ENCODE measurements around the gene ZNF580.

DNA sequence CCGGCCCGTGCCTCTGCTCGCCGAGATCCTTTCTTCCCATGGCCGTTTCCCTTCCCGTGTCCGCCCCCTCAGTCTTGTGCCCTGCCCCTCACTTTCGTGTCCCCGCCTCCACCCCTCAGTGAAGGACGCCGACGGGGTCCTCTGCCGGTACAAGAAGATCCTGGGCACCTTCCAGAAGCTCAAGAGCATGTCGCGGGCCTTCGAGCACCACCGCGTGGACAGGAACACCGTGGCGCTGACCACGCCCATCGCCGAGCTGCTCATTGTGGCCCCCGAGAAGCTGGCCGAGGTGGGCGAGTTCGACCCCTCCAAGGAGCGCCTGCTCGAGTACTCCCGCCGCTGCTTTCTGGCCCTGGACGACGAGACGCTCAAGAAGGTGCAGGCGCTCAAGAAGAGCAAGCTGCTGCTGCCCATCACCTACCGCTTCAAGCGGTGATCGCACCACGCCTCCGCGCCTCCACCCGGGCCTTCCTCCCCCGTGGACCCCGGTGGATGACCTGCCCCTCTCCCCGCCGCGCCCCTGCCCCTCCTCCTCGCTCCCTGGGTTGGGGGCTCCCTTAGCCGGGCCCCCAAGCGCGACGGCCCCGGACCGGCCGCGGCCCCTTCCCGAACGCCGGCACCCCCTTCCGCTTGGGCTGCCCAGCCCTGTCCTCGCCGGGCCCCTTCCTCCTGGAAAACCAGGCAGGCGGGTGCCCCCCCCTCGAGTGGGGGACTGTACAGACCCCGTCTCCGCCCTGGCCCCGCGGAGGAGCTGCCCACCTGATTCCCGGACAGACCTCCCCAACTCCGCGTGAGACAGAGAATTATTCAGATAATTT is 11.7 kb downstream of the ZNF580 start:
- TF ChIP-seq GABPB1 (CRISPR knock-in tag; IDR thresholded peaks at IDR 0.05) = no peak
- TF ChIP-seq ATF1 (CRISPR knock-in tag; IDR thresholded peaks at IDR 0.05) = no peak
- no peak for TF ChIP-seq JUN (CRISPR knock-in tag; IDR thresholded peaks at IDR 0.05)

All from WTC11 (cell line).